MM.1S (cell line): Measurements from ENCODE around the gene MAP2K4.

Experiments
- CTCF ChIP-seq: fragments of 300-600 bp; sonication (generic); IDR thresholded peaks from 2 replicates; pipeline ENCODE4 v1.5.1; 2016; ENCODE audit warnings: antibody characterized with exemption, low read length, mixed read lengths
- EZH2phosphoT487 ChIP-seq: fragments of 300-600 bp; sonication (generic); IDR thresholded peaks from 2 replicates; pipeline ENCODE4 v1.6.1; 2018; ENCODE audit warnings: antibody characterized with exemption, low read length

- TF ChIP-seq CTCF = no peak
- TF ChIP-seq EZH2phosphoT487 = no peak
Measured at GRCh38 chr17:12118617-12119016, 97.9 kb downstream of the MAP2K4 start.
